SIG-M5 treated with dmso at 0.1 percent for 504 hours (cell line): ENCODE data around the gene P2RX6.
"Not testable (repeated sequence)": the region's sequence is repeated elsewhere in the genome, so short reads cannot be mapped to it uniquely, and the experiment has no call there.

ENCODE experiments used
- DNase-seq: peaks from one replicate; lab custom pipeline; 2025; ENCODE audit not compliant: unreplicated experiment; lab: John Stamatoyannopoulos, UW

The P2RX6 gene

DNA sequence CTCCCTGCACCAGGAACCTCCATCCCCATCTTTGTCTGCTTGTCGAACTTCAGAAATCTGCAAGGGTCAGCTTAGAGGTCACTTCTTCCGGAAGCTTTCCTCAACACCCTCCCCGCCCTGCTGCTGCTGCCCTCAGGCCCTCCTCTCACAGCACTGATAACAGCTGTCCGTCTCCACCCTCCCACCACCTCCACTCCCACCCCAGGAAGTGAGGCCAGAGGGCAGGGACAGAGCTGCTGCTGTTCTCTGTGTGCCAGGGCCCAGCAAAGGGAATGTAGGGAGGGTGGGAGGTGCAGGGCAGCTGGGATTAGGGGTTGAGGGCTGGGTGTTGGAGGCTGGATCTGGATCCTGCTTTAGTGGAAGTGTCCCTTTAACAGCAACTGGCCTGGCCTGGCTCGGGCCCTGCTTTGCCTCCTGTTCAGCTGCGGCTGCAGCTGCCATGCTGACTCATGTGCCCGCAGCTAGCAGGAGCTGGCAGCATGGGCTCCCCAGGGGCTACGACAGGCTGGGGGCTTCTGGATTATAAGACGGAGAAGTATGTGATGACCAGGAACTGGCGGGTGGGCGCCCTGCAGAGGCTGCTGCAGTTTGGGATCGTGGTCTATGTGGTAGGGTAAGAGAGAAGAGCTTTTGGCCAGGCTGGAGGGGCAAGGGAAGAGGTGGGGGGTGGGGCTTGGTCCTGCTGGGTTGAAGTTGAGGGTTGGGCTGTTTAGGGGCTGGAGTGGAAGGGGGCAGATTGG, at the start of gene P2RX6:
TSS of gene P2RX6 (plus strand) at position 440 of the 740 bp plus-strand sequence. CDS start at position 450, 10 bp downstream.
- no peak for DNase-seq

- no peak for DNase-seq
Measured at GRCh38 chr22:20965888-20966855, 48.8 kb upstream of the P2RX6 start.

GRCh38 chr22:20966883-20967696, 47.9 kb upstream of the P2RX6 start, which contains the start of gene AIFM3:
TSS of gene AIFM3 (plus strand) at chr22:20967255. CDS start at chr22:20967945, 690 bp downstream.
- DNase-seq, result no peak

DNA sequence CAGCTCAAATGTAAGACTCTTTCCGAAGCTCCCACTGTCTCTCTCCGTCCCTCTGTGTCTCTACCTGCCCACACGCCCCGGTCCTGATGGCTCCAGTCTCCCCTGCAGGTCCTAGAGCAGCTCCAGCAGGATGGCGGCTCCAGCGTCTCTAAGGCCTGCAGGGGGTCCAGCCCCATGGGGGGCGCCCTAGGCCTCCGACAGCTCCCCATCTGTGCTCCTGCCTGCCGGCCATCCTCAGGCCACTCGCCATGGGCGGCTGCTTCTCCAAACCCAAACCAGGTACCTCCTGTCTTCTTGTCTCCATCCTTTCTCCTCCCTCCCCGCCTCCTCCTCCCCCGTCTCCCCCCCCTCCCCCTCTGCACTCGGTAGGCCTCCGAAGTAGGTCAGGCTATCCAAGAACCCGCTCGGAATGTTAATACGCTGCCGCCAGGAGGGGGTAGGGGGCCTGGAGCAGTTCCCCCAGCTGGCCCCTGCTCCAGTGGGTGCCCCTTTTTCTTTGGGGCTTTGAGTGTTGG, 47.2 kb upstream of the P2RX6 start:
- no peak for DNase-seq

DNA sequence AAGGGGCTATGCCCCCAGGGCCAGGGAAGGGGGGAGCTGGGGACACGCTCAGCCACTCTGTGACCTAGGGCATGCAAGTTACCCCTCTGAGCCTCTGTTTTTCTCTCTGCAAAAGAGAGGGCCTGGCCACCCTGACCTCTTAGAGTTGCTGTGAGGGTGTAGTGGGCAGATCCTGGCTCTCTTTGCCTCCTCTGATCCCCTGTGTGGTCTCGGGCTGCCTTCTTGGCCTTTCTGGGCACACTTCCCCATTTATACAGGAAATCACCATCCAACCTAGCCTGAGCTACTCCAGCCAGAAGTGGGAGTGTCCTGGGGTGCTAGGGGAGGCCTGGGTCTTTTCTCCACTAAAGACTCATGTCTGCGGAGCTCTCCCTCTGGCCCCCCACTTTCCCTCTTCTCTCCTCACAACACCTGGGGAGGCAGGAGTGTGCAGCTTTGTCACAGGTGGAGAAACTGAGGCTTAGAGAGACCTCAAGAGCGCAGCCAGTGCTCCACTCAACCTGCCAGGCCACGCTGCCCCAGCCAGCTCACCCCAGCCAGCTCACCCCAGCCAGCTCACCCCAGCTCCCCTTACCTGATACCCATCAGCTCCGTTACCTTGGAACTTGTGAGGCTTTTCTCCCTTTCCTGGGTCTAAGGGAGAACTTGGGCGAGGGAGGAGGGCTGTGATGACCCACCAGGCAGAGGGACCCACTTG, 46.5 kb upstream of the P2RX6 start:
- DNase-seq, result peak; percentile 28

DNA sequence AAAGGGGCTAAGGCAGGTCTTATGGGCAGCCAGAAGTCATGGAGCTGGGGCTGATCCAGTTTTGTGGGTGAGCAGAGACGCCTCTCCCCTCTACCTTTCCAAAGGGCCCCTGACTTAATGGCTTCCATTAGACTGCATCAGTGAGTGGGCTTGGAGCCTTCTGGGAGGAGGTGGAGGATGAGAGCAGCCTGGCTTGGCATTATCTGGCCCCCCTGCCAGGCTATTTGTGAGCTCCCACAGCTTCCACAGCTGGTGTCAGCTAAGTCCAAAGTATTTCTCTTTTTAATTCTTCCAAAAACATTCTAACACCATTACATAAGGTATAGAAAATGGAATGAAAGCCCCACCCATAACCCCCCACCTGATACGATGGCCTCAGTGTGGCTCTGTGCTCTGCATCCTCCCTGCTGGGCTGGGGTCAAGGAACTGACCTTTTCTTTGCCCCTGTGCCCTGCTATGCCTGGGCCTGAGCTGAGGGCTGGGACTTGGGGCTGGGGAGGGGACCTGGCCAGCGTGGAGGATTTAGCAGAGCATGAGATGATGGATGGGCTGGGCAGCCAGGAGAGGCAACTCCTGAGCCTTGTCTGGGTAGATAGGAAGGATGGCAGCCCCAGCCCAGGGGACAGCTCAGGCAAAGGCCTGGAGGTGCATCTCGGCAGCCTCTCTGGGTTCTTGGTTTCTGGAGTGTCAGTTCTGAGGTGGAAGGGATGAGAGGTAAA, 43.9 kb upstream of the P2RX6 start:
- DNase-seq, result no peak

- not testable (repeated sequence) for DNase-seq
Measured at GRCh38 chr22:20972014-20972694, 42.8 kb upstream of the P2RX6 start.

DNA sequence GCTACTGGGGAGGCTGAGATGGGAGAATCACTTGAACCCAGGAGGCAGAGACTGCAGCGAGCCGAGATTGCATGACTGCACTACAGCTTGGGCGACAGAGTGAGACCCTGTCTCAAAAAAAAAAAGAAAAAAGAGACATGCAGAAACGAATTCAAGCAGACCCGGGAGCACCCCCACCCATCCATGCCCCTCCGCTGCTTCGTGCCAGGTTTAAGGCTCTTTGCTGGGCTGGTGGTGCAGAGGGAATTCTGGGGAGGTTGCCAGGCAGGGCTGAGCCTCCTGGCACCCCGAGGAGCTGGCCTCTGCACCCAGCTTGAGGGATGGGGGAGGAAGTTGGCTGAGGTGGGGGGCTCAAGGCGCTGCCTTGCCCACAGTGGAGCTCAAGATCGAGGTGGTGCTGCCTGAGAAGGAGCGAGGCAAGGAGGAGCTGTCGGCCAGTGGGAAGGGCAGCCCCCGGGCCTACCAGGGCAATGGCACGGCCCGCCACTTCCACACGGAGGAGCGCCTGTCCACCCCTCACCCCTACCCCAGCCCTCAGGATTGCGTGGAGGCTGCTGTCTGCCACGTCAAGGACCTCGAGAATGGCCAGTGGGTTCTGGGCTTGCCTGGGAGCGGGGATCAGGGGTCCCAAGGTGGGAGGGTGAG, 41.9 kb upstream of the P2RX6 start:
- no peak for DNase-seq

DNA sequence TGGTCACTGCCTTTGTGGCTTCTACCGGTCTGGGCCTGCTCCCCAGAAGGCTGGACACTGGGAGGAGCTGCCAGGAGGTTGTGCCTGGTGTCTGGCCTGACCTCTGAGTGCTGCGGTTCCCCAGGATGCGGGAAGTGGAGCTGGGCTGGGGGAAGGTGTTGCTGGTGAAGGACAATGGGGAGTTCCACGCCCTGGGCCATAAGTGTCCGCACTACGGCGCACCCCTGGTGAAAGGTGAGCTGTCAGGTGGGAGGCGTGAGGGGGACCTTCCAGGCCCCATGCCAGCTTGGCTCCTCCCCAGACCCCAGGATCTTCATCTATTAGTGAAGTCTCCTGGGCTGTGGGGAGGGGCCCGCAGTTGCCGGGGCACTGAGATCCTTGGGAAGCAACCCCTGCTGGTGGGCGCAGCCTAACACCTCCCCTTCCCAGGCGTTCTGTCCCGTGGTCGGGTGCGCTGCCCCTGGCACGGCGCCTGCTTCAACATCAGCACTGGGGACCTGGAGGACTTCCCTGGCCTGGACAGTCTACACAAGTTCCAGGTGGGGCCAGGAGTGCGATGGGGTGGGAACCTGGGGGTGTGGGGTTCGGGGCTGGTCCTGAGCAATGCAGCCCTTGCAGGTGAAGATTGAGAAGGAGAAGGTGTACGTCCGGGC, 41.2 kb upstream of the P2RX6 start:
- DNase-seq, result no peak

DNA sequence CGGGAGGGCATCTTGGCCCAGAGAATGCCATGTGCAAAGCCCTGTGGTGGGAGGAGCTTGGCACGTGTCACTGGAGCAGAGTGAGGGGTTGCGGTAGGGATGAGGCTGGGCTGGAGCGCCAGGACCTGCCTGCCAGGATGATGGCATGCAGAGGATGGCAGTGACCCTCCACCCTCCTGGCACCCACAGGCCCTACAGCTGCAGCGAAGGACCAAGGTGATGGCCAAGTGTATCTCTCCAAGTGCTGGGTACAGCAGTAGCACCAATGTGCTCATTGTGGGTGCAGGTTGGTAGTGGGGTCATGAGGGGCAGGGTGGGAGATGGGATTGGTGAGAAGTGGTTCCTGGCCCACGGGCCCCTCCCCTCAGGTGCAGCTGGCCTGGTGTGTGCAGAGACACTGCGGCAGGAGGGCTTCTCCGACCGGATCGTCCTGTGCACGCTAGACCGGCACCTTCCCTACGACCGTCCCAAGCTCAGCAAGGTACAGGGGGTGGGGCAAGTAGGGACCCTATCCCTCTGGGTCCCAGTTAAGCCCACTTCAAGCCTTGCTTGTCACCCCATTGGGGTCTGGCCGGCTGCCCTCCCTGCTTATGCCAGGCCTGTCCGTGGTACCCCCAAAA, 40.5 kb upstream of the P2RX6 start:
- no peak for DNase-seq

DNA sequence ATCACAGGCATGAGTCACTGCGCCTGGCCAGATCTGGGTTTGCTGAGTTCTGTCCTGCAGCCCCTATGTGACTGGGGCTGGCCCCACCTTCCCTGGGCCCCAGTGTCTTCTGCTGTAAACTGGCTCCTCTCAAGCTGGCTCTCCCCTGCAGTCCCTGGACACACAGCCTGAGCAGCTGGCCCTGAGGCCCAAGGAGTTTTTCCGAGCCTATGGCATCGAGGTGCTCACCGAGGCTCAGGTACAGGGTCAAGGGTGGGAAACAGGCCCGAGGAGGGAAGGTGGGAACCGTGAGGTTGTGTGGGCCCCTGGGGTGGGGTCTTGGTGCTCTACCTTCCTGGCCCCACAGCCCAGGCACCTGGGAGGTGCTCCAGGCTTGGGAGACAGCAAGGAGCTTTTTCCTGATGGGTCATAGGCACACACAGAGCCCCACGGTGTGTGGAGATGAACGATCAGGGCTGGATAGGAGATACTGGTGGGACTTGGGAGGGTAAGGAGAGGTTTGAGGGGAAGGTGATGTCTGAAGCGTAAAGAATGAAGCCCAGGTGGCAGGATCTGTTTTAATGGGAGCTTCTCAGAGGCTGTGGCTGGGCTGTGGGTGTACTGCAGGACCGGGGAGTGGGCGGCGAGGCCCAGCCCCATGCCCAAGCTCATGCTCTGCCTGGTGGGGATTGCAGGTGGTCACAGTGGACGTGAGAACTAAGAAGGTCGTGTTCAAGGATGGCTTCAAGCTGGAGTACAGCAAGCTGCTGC, 39.2 kb upstream of the P2RX6 start:
- DNase-seq, result no peak

DNA sequence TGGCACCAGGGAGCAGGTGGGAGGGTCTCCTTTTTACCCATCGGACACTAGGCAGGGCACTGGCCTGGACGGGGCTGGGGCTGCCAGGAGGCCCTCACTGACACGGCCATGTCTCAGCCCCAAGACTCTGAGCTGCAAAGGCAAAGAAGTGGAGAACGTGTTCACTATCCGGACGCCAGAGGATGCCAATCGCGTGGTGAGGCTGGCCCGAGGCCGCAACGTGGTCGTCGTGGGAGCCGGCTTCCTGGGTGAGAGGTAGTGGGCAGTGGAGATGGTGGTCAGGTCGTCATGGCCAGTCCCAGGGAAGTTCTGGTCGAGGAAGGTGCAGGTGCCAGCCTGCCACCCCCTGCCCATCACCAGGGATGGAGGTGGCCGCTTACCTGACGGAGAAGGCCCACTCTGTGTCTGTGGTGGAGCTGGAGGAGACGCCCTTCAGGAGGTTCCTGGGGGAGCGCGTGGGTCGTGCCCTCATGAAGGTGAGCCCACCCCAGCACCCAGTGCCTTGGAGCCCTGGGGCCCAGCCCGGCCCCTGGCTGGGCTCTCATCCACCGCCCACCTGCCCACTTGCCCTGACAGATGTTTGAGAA, 38.6 kb upstream of the P2RX6 start:
- no peak for DNase-seq

DNA sequence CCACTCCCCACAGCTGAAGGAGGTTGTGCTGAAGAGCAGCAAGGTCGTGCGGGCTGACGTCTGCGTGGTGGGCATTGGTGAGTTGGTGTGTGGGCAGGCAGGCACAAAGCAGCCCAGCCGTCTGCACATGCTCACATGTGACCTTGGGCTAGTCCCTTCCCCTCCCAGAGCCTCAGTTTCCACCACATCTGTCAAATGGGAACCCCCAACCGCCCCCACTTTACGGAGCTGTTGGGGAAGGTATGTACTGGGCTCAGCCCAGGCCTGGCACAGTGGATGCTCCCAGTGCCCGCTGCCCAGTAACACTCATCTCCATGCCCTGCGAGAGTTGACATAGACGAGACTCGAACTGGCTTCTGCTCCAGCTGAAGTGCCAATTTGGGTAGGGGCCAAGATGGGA, 37.9 kb upstream of the P2RX6 start:
- no peak for DNase-seq

- DNase-seq, result no peak
Measured at GRCh38 chr22:20977516-20978170, 37.3 kb upstream of the P2RX6 start.

DNA sequence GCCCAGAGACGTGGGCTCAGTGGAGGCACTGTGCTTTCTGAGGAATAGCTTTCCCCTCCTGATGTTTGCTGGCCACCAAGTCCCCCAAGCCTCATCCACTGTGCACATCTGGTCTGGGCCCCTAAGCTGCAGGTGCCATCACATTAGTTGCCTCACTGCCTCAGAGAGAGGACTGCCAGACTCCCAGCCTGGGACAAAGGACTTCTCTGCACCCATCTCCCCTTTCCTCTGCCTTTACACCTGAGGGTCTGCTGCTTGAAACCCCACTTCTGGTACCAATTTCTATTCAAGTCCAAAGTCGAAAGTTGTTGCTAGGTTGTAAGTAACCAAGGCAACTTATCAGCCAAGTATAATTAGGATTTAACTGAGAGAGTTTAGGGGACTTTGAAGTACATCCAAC, 36.5 kb upstream of the P2RX6 start:
- DNase-seq, result no peak

GRCh38 chr22:20979243-20979809, 35.6 kb upstream of the P2RX6 start:
- no peak for DNase-seq
